ENCODE results near the gene RIN3.

- TF ChIP-seq POLR2A (IDR thresholded peaks at IDR 0.05), result no peak
- no peak for TF ChIP-seq POLR2AphosphoS5 (IDR thresholded peaks at IDR 0.05)
- TF ChIP-seq CTCF (IDR thresholded peaks at IDR 0.05), result no peak
These were observed 182.0 kb downstream of the RIN3 start for GRCh38 chr14:92695562-92695961.
